ENCODE data around the gene KRTAP5-2. TPM values are rescaled to one million over a fixed set of nuclear protein-coding genes. Genes with fewer than 3 reads are reported as not detected.
"Not testable (repeated sequence)": the region's sequence is repeated elsewhere in the genome, so short reads cannot be mapped to it uniquely, and the experiment has no call there.

Gene KRTAP5-2
- 0.26 and 0.72 TPM in 2 replicates for total RNA-seq (2014; rRNA removed; shearing (Covaris generic))
- polyA plus RNA-seq (2015; cell fraction: cytosol; rRNA removed): 0.33 and 0.61 TPM in 2 replicates
- polyA plus RNA-seq (2015; cell fraction: nucleus; rRNA removed): not detected in 2 replicates

DNA sequence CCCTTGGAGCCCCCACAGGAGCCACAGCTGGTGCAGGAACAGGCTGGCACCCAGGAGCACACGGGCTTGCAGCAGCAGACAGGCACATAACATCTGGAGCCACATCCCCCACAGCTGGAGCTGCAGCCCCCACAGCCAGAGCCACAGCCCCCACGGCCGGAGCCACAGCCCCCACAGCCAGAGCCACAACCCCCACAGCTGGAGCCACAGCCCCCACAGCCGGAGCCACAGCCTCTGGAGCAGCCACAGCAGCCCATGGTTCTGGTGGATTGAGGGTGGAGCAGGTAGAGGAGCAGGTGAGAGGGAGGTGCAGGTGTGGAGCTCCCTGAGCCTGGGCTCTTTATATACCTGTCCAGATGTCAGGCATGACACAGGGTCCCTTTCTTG is at the start of gene KRTAP5-2:
TSS of gene KRTAP5-2 (minus strand) at position 301 of the 387 bp plus-strand sequence. CDS start at position 257, 44 bp downstream.
- in situ Hi-C loops (cut with HindIII; ENCODE audit: low pct_unique_long_range_greater_than_20kb, low sequenced_read_pairs): no loop called here
- no peak for DNase-seq (ENCODE audit: low read depth, low spot score)

DNA sequence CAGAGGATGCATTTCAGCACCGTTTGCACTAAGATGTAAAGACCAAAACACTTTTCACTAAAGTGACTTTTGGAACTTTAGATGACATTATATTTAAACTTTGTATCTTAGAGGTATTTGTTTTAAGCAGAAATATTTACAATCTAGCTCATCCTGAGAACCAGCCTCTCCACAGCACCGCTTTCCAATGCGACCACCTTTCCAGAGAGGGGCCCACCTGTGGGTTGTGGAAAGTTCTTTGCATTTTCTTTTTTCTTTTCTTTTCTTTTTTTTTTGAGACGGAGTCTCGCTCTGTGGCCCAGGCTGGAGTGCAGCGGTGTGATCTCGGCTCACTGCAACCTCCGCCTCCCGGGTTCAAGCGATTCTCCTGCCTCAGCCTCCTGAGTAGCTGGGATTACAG is 48.4 kb upstream of the KRTAP5-2 start:
- in situ Hi-C loops (cut with HindIII; ENCODE audit: low pct_unique_long_range_greater_than_20kb, low sequenced_read_pairs); DNase-seq (ENCODE audit: low read depth, low spot score): not testable (repeated sequence)

DNA sequence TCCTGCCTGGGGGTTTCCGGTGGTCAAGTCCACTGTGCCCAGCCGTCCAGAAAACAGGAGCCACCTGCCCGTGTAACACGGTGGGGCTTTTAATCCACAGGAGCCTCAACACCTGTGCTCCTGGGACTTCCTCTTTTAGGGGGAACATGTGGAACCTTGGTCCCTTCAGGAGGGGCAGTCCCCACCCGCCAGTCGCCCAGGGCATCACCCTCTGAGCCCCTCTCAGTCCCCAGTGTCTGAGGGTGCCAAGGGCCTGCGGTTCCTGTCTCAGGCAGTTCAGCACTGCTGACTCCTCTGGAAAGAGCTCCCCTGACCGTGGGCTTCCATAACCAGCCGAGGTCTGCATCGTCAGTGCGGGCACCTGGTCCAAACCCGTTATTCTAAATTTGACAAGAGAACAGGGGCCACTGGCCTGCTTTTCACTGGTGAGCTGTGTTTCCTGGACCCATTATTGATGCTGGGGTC is 47.3 kb upstream of the KRTAP5-2 start:
- in situ Hi-C loops (cut with HindIII; ENCODE audit: low pct_unique_long_range_greater_than_20kb, low sequenced_read_pairs): no loop called here
- DNase-seq (ENCODE audit: low read depth, low spot score): no peak

- DNase-seq (ENCODE audit: low read depth, low spot score): no peak
- in situ Hi-C loops (cut with HindIII; ENCODE audit: low pct_unique_long_range_greater_than_20kb, low sequenced_read_pairs): no loop called here
Measured at GRCh38 chr11:1644601-1645356, 46.7 kb upstream of the KRTAP5-2 start.

- in situ Hi-C loops (cut with HindIII; ENCODE audit: low pct_unique_long_range_greater_than_20kb, low sequenced_read_pairs): no loop called here
- DNase-seq (ENCODE audit: low read depth, low spot score): no peak
Measured at GRCh38 chr11:1643146-1643690, 45.1 kb upstream of the KRTAP5-2 start.

DNA sequence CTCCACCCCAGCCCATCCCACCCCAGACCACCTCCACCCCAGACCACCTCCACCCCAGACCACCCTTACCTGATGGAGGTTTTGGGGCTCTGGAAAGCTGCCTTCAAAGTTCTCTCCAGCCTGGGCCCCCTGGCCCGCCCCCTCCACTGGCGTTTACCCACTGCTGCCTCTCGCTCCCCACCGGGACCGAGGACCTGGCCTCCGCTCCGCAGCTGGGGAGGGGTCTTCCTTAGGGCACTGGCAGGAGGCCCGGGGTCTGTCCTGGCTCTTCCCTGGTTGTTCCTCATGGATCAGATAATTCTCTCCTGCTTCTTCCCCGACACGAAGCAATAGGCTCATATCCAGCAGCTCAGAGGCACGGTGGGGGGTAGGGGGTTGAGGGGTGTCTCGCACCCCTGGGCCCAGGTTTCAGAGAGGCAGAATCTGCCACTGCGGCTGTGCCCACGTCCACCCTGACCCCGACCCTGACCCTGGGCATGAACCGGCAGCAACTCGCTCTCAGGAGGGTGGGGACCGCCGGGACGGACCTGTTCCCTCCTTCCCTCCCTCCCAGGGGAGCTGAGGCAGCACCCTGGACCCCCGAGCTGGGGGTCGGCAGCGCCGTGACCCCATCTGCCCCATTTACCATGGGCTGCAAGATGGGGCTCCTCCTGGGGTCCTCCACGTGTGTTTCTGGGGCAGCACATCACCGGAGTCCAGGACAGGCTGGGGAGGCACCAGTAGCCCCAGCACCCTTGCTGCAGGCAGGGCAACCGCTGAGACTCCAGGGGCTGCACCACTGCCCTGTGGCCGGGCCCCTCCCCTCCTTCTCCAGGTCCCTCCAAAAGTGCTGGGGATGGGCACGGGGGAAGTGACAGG is 44.4 kb upstream of the KRTAP5-2 start:
- DNase-seq (ENCODE audit: low read depth, low spot score): no peak
- in situ Hi-C loops (cut with HindIII; ENCODE audit: low pct_unique_long_range_greater_than_20kb, low sequenced_read_pairs): no loop called here

- no peak for DNase-seq (ENCODE audit: low read depth, low spot score)
- in situ Hi-C loops (cut with HindIII; ENCODE audit: low pct_unique_long_range_greater_than_20kb, low sequenced_read_pairs): no loop called here
Measured at GRCh38 chr11:1641096-1641495, 43.0 kb upstream of the KRTAP5-2 start.

GRCh38 chr11:1640076-1640946 is 42.2 kb upstream of the KRTAP5-2 start:
- in situ Hi-C loops (cut with HindIII; ENCODE audit: low pct_unique_long_range_greater_than_20kb, low sequenced_read_pairs): no loop called here
- peak; percentile 50 for DNase-seq (ENCODE audit: low read depth, low spot score)

- in situ Hi-C loops (cut with HindIII; ENCODE audit: low pct_unique_long_range_greater_than_20kb, low sequenced_read_pairs): no loop called here
- no peak for DNase-seq (ENCODE audit: low read depth, low spot score)
Measured at GRCh38 chr11:1639666-1640065, 41.6 kb upstream of the KRTAP5-2 start.

- in situ Hi-C loops (cut with HindIII; ENCODE audit: low pct_unique_long_range_greater_than_20kb, low sequenced_read_pairs): no loop called here
- no peak for DNase-seq (ENCODE audit: low read depth, low spot score)
Measured at GRCh38 chr11:1639102-1639620, 41.1 kb upstream of the KRTAP5-2 start.

GRCh38 chr11:1638344-1638743 is 40.2 kb upstream of the KRTAP5-2 start:
- in situ Hi-C loops (cut with HindIII; ENCODE audit: low pct_unique_long_range_greater_than_20kb, low sequenced_read_pairs): no loop called here
- no peak for DNase-seq (ENCODE audit: low read depth, low spot score)

DNA sequence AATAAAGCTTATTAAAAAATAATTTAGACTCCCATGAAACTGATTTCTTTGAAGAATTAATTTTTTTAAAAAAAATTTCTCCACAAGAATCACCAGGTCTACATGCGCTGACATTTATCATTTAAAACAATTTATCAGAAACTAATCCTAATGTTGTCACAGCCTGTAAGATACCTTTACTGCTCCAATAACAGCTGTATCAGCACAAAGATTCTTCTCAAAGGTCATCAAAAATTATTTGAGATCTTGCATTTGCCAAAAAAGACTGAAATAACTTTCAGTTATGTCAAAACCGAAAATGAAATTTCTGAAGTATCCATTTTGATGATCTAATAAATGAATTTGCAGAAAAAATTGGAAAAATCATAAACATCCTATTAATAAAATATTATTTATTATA is 39.5 kb upstream of the KRTAP5-2 start:
- in situ Hi-C loops (cut with HindIII; ENCODE audit: low pct_unique_long_range_greater_than_20kb, low sequenced_read_pairs): no loop called here
- no peak for DNase-seq (ENCODE audit: low read depth, low spot score)

DNA sequence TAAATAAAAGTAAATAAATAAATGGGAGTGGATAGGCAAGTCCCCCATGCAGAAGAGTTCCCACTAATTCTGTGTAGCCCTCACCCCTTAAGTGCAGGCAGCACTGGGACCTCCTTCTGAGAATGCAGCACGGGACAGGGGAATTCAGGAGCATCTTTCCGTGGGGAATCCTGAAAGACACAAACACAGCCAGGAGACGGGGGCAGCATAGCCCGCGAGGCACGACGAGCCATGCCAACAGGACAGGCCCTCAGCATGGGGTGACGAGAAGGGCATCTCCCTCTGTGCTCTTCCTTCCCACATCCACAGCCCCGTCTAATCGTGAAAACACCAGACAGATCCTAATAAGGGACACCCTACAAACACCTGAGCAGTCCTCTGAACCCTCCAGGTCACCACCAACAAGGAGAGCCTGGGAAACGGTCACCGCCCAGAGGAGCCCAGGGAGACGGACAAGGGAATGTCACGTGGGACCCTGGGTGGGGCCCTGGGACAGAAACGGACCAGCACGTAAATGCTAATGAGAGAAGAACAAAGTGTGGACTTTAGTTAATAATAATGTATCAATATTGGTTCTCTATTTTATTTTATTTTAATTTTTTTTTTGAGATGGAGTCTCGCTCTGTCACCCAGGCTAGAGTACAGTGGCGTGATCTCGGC is 38.3 kb upstream of the KRTAP5-2 start:
- DNase-seq (ENCODE audit: low read depth, low spot score): no peak
- in situ Hi-C loops (cut with HindIII; ENCODE audit: low pct_unique_long_range_greater_than_20kb, low sequenced_read_pairs): no loop called here

- no peak for DNase-seq (ENCODE audit: low read depth, low spot score)
- in situ Hi-C loops (cut with HindIII; ENCODE audit: low pct_unique_long_range_greater_than_20kb, low sequenced_read_pairs): no loop called here
Measured at GRCh38 chr11:1633864-1634263, 35.8 kb upstream of the KRTAP5-2 start.

DNA sequence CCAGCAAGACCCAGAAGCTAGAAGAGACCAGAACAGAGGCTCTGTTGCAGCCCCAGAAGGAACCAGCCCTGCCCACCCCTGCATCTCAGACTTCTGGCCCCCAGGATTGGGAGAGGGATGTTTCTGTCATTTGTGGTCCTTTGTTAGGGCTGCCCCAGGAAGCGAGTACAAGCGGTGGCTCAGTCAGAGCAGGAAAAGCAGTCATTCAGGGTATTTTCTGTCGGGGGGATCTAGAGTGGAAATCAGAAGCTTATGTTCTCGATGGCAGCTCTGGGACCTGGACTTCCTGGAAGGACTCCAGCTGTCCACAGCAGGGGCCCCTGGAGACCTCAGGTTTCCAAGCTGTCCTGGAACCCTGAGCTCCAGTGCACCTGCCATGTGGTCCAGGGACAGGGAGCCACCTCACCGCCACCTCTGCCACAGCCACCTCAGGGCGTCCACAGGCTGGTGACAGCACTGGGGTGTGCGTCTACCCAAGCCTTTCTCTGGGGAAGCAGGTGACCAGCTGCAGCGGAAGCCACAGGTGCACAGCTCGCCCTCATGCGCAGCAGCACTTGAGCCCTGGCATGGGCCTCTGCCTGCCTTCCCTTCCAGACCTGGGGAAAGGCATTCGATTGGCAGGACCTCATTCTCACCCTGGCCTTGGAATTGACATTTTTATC is 34.1 kb upstream of the KRTAP5-2 start:
- in situ Hi-C loops (cut with HindIII; ENCODE audit: low pct_unique_long_range_greater_than_20kb, low sequenced_read_pairs): no loop called here
- no peak for DNase-seq (ENCODE audit: low read depth, low spot score)

GRCh38 chr11:1631066-1631568 is 33.0 kb upstream of the KRTAP5-2 start:
- in situ Hi-C loops (cut with HindIII; ENCODE audit: low pct_unique_long_range_greater_than_20kb, low sequenced_read_pairs): no loop called here

More at GRCh38 chr11:1631066-1631568, 33.0 kb upstream of the KRTAP5-2 start:
- no peak for DNase-seq (ENCODE audit: low read depth, low spot score)

Measured in SK-MEL-5 (cell line).